Suprapubic skin (tissue), 4 donors: Measurements from ENCODE around the gene CSH2. TPM values are rescaled to one million over a fixed set of nuclear protein-coding genes. Genes with fewer than 3 reads are reported as not detected.
A peak's percentile ranks its signal among the peaks of the same experiment; 100 is the strongest.

ENCODE experiments used
- DNase-seq, 2 donors: peaks; one replicate each; pipeline ENCODE4 v3.0.0-alpha.2; 2019; ENCODE audit warnings: low spot score in 2 of 2
- H3K27ac ChIP-seq: fragments of 200-600 bp; sonication (generic); one replicate; pipeline ENCODE4 v1.5.1; 2019
- H3K27me3 ChIP-seq: fragments of 200-600 bp; sonication (generic); one replicate; pipeline ENCODE4 v1.5.1; 2019
- H3K36me3 ChIP-seq: fragments of 200-600 bp; sonication (generic); one replicate; pipeline ENCODE4 v1.5.1; 2019
- H3K4me1 ChIP-seq: fragments of 200-600 bp; sonication (generic); one replicate; pipeline ENCODE4 v1.5.1; 2019
- H3K4me3 ChIP-seq: fragments of 200-600 bp; sonication (generic); one replicate; pipeline ENCODE4 v1.5.1; 2019; ENCODE audit warnings: mild to moderate bottlenecking
- H3K9me3 ChIP-seq: fragments of 200-600 bp; sonication (generic); one replicate; pipeline ENCODE4 v1.5.1; 2019
- EP300 ChIP-seq: sonication (generic); formaldehyde crosslinking; IDR thresholded peaks from one replicate; pipeline ENCODE4 v1.6.1; 2017; ENCODE audit warnings: antibody characterized with exemption
- POLR2A ChIP-seq, 2 donors: fragments of 450-650 bp; IDR thresholded peaks; one replicate each; pipeline ENCODE4 v1.6.1; 2017; ENCODE audit warnings: antibody characterized with exemption in 2 of 2, mild to moderate bottlenecking in 2 of 2, moderate library complexity in 2 of 2
- POLR2AphosphoS5 ChIP-seq, 3 donors: sonication (generic); formaldehyde crosslinking; IDR thresholded peaks; one replicate each; pipeline ENCODE4 v1.6.1; 2017; ENCODE audit warnings: antibody characterized with exemption in 3 of 3
- WGBS: methylation state at CpG from one replicate; pipeline ENCODE4 v1.1.5; 2018; 5-methylcytosine and 5-hydroxymethylcytosine counted together
- total RNA-seq, 4 donors: library from RNA; depleted of rRNA; stranded (reverse); fragments of >200 nt; gene quantifications; one replicate each; pipeline ENCODE4 v1.1.0, GENCODE V29; 2016
- TF ChIP-seq, protein P1 (sequence below), 2 donors: fragments of 200-600 bp in 1 of 2; fragments of 450-650 bp in 1 of 2; sonication (generic) in 1 of 2; IDR thresholded peaks; one replicate each; pipeline ENCODE4 v1.5.1; 2016 to 2019; ENCODE audit warnings: antibody characterized with exemption in 2 of 2, mild to moderate bottlenecking in 1 of 2, moderate library complexity in 1 of 2

Gene CSH2
- total RNA-seq, 4 donors from 2014 or later = not detected

GRCh38 chr17:63837962-63838600, 35.4 kb downstream of the CSH2 start:
- peaks cover 42% of the 10 kb centered on the region for H3K36me3 ChIP-seq
- DNase-seq = no peak
- TF ChIP-seq POLR2AphosphoS5 (IDR thresholded peaks at IDR 0.05) = no peak
- TF ChIP-seq, protein P1, sequence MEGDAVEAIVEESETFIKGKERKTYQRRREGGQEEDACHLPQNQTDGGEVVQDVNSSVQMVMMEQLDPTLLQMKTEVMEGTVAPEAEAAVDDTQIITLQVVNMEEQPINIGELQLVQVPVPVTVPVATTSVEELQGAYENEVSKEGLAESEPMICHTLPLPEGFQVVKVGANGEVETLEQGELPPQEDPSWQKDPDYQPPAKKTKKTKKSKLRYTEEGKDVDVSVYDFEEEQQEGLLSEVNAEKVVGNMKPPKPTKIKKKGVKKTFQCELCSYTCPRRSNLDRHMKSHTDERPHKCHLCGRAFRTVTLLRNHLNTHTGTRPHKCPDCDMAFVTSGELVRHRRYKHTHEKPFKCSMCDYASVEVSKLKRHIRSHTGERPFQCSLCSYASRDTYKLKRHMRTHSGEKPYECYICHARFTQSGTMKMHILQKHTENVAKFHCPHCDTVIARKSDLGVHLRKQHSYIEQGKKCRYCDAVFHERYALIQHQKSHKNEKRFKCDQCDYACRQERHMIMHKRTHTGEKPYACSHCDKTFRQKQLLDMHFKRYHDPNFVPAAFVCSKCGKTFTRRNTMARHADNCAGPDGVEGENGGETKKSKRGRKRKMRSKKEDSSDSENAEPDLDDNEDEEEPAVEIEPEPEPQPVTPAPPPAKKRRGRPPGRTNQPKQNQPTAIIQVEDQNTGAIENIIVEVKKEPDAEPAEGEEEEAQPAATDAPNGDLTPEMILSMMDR (IDR thresholded peaks at IDR 0.05) = no peak
- TF ChIP-seq EP300 = no peak
- no peak for TF ChIP-seq POLR2A (IDR thresholded peaks at IDR 0.05)
- no peaks in the 10 kb centered on the region for H3K27me3 ChIP-seq
- H3K4me3 ChIP-seq = peak overlapping the region; percentile 36
- H3K4me1 ChIP-seq = peaks cover 71% of the 10 kb centered on the region
- H3K27ac ChIP-seq = peak overlapping the region; percentile 93
- WGBS = 51% methylated on average over 4 of the region's 5 CpGs
- H3K9me3 ChIP-seq = no peaks in the 10 kb centered on the region

GRCh38 chr17:63837480-63837879, 36.0 kb downstream of the CSH2 start:
- 78% methylated on average over 7 of the region's 12 CpGs for WGBS
- Histone ChIP-seq H3K4me3 (peak overlapping the region; percentile 36), H3K27ac (peak overlapping the region; percentile 93), H3K9me3 (no peaks in the 10 kb centered on the region), H3K4me1 (peaks cover 71% of the 10 kb centered on the region), H3K27me3 (no peaks in the 10 kb centered on the region), H3K36me3 (peaks cover 48% of the 10 kb centered on the region)
- DNase-seq = no peak
- TF ChIP-seq, protein P1 (IDR thresholded peaks at IDR 0.05) = no peak
- TF ChIP-seq EP300 = no peak
- no peak for TF ChIP-seq POLR2AphosphoS5 (IDR thresholded peaks at IDR 0.05)
- no peak for TF ChIP-seq POLR2A (IDR thresholded peaks at IDR 0.05)

GRCh38 chr17:63836811-63837210, 36.7 kb downstream of the CSH2 start:
- Histone ChIP-seq H3K27me3 (no peaks in the 10 kb centered on the region), H3K27ac (no peak overlapping the region), H3K9me3 (no peaks in the 10 kb centered on the region), H3K4me3 (no peak overlapping the region), H3K4me1 (peaks cover 71% of the 10 kb centered on the region), H3K36me3 (peaks cover 54% of the 10 kb centered on the region)
- DNase-seq = no peak
- TF ChIP-seq, protein P1 (IDR thresholded peaks at IDR 0.05) = no peak
- TF ChIP-seq POLR2A (IDR thresholded peaks at IDR 0.05) = no peak
- TF ChIP-seq EP300 = no peak
- no peak for TF ChIP-seq POLR2AphosphoS5 (IDR thresholded peaks at IDR 0.05)
- 93% methylated on average over 7 of the region's 7 CpGs for WGBS

DNA sequence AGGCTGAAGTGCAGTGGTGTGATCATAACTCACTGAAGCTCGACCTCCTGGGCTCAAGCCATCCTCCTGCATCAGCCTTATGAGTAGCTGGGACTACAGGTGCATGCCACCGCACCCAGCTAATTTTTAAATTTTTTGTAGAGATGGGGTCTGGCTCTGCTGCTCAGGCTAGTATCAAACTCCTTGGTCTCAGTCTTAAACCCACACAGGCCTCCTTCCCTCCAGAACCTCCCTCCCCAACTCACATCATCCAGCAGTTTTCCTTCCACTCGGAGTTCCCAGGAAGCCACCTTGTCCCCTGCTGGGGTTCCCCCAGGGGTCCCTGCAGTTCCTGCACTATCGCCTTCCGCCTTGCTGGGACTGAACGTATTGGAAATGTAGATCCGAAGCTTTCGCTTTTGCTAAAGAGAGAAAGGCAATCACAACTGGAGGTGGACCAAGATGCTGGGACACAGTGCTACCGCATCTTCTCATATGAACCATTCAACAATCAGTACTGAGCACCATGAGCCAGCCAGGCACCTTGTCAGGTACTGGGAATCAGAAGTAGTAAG, 38.2 kb downstream of the CSH2 start:
- Histone ChIP-seq H3K27ac (no peak overlapping the region), H3K4me1 (peaks cover 57% of the 10 kb centered on the region), H3K4me3 (no peak overlapping the region), H3K36me3 (peaks cover 70% of the 10 kb centered on the region), H3K27me3 (no peaks in the 10 kb centered on the region), H3K9me3 (no peaks in the 10 kb centered on the region)
- TF ChIP-seq, protein P1 (IDR thresholded peaks at IDR 0.05) = no peak
- TF ChIP-seq POLR2A (IDR thresholded peaks at IDR 0.05) (no peak), POLR2AphosphoS5 (IDR thresholded peaks at IDR 0.05) (no peak), EP300 (no peak)
- DNase-seq = no peak
- WGBS = 83% methylated on average over 9 of the region's 9 CpGs

GRCh38 chr17:63834431-63835166, 38.9 kb downstream of the CSH2 start:
- no peak for DNase-seq
- H3K4me3 ChIP-seq = no peak overlapping the region
- H3K27me3 ChIP-seq = no peaks in the 10 kb centered on the region
- H3K4me1 ChIP-seq = peaks cover 53% of the 10 kb centered on the region
- no peaks in the 10 kb centered on the region for H3K9me3 ChIP-seq
- H3K27ac ChIP-seq = no peak overlapping the region
- WGBS = 24% methylated on average over 8 of the region's 13 CpGs
- peaks cover 76% of the 10 kb centered on the region for H3K36me3 ChIP-seq
- no peak for TF ChIP-seq POLR2AphosphoS5 (IDR thresholded peaks at IDR 0.05)
- TF ChIP-seq, protein P1 (IDR thresholded peaks at IDR 0.05) = peak; percentile 41 to 52
